Ovary (tissue), 9 donors: ENCODE measurements around the gene IQSEC3. TPM values are rescaled to one million over a fixed set of nuclear protein-coding genes. Genes with fewer than 3 reads are reported as not detected.

ENCODE experiments used
- DNase-seq, 5 donors: peaks; one replicate each; pipeline ENCODE4 v3.0.0-alpha.2; 2019 to 2020
- H3K27ac ChIP-seq, 2 donors: fragments of 200-600 bp; one replicate each; pipeline versions ENCODE4 v1.5.1 to v1.8.0; 2019 to 2022
- H3K27me3 ChIP-seq: fragments of 200-600 bp; one replicate; pipeline ENCODE4 v1.8.0; 2022
- H3K36me3 ChIP-seq: fragments of 200-600 bp; sonication (generic); one replicate; pipeline ENCODE4 v1.5.1; 2019
- H3K4me1 ChIP-seq: one replicate; pipeline ENCODE4 v1.8.1; 2013; ENCODE audit warnings: mild to moderate bottlenecking, moderate library complexity; ENCODE audit not compliant: insufficient read depth
- H3K4me3 ChIP-seq: fragments of 200-600 bp; sonication (generic); one replicate; pipeline ENCODE4 v1.5.1; 2017
- H3K9me3 ChIP-seq, 2 donors: fragments of 200-600 bp in 1 of 2; sonication (generic) in 1 of 2; one replicate each; pipeline versions ENCODE4 v1.5.1 to v1.8.1; 2013 to 2019; ENCODE audit warnings: mild to moderate bottlenecking in 1 of 2, moderate library complexity in 1 of 2
- EP300 ChIP-seq: sonication (generic); formaldehyde crosslinking; IDR thresholded peaks from one replicate; pipeline ENCODE4 v1.6.1; 2017; ENCODE audit warnings: antibody characterized with exemption
- POLR2A ChIP-seq: fragments of 450-650 bp; IDR thresholded peaks from one replicate; pipeline ENCODE4 v1.6.1; 2017; ENCODE audit warnings: antibody characterized with exemption, mild to moderate bottlenecking, moderate library complexity
- WGBS, 3 donors: extraction: QIAGEN DNeasy Blood & Tissue Kit in 1 of 3; methylation state at CpG; one replicate each; pipeline versions ENCODE4 v1.1.5 to v1.1.7; 2013 to 2017; 5-methylcytosine and 5-hydroxymethylcytosine counted together
- intact Hi-C, 4 donors: fragments of 100-400 bp; cut with DNase I; formaldehyde crosslinking; loops; one replicate each; pipeline versions ENCODE4 v1.11.0 to v1.15.1; 2022 to 2023
- polyA plus RNA-seq, 2 donors: library from polyadenylated mRNA; stranded (reverse); fragments of 200-250 nt in 1 of 2; fragments of 350-450 nt in 1 of 2; fragmentation: Illumina TruSeq in 1 of 2; extraction: RNeasy Lipid Tissue Mini Kit (QIAGEN cat#74804) in 1 of 2; gene quantifications; one replicate each; pipeline ENCODE4 v1.2.3, GENCODE V29; 2013 to 2014
- total RNA-seq, 7 donors: library from RNA; depleted of rRNA in 2 of 7; stranded (reverse); fragments of >200 nt in 2 of 7; fragmentation: NEBNext Ultra II Directional in 3 of 7; extraction: Animal tissue kit (Norgen Biotek cat#: 25700) in 3 of 7; gene quantifications; one replicate each; pipeline versions ENCODE4 v1.1.0 to v1.2.4, GENCODE V29; 2016 to 2023
- TF ChIP-seq, protein P1 (sequence below), 3 donors: fragments of 450-650 bp in 2 of 3; fragments of 200-600 bp in 1 of 3; IDR thresholded peaks; one replicate each; pipeline versions ENCODE4 v1.5.1 to v1.8.0; 2016 to 2022; ENCODE audit warnings: antibody characterized with exemption in 3 of 3, mild to moderate bottlenecking in 1 of 3
- donor health status: DM: no; HTN: no; CAD: no; lungs with moderate emphysema.
- donor health status: DM: no; HTN: no; CAD: no.
- donor health status: Bipolar disorder and iron deficiency.
- donor health status: DM: yes; HTN: yes; CAD: no.
- donor health status: DM: no; HTN: no; CAD: no.
- donor health status: DM: yes; HTN: yes; CAD: no.

The IQSEC3 gene
- total and polyA plus RNA-seq, 9 donors, result 0.88 to 10.0 (median 3.0) TPM

DNA sequence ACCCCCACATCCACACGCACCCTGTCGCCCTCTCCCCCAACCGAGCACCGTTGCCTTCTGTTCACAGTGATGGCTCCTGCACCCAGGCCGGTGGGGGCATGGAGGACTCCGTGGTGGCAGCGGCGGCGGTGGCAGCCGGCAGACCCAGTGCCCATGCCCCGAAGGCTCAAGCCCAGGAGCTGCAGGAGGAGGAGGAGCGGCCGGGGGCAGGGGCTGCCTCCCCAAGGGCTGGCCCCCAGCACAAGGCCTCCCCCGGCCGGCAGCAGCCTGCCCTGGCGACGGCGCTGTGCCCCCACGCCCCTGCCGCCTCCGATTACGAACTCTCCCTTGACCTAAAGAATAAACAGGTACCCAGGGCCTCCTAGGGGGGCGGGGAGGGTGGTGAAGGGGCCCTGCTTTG is 59.0 kb downstream of the IQSEC3 start:
- H3K9me3 ChIP-seq, result no peaks in the 10 kb centered on the region
- H3K27me3 ChIP-seq, result no peaks in the 10 kb centered on the region
- H3K4me1 ChIP-seq, result no peaks in the 10 kb centered on the region
- H3K4me3 ChIP-seq, result no peak overlapping the region
- H3K36me3 ChIP-seq, result no peaks in the 10 kb centered on the region
- intact Hi-C loops, result no loop called here
- DNase-seq, result no peak
- no peak overlapping the region for H3K27ac ChIP-seq
- 24 to 38% (median 27%) methylated on average over 16 to 23 of the region's 23 CpGs for WGBS, 3 donors
- no peak for TF ChIP-seq POLR2A
- no peak for TF ChIP-seq EP300

DNA sequence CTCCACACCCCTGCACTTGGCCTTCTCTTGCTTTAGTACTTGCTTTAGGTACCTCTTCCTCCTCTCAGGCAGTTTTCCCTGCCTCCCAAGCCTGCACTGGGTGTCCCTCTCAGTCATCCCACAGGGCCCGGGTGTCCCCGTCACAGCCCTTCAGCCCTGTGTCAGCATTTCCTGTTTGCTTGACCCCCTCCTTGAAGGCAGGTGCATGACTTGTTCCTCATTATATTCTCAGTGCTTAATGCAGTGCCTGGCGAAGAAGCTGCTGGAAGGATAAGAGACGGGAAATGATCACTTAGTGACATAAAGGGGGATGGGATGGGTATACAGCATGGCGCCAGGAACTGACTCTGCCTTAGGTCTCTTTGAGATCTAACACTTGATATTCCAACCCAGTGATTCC is 61.5 kb downstream of the IQSEC3 start:
- DNase-seq, result no peak
- intact Hi-C loops, result no loop called here
- TF ChIP-seq POLR2A, result no peak
- TF ChIP-seq, protein P1, sequence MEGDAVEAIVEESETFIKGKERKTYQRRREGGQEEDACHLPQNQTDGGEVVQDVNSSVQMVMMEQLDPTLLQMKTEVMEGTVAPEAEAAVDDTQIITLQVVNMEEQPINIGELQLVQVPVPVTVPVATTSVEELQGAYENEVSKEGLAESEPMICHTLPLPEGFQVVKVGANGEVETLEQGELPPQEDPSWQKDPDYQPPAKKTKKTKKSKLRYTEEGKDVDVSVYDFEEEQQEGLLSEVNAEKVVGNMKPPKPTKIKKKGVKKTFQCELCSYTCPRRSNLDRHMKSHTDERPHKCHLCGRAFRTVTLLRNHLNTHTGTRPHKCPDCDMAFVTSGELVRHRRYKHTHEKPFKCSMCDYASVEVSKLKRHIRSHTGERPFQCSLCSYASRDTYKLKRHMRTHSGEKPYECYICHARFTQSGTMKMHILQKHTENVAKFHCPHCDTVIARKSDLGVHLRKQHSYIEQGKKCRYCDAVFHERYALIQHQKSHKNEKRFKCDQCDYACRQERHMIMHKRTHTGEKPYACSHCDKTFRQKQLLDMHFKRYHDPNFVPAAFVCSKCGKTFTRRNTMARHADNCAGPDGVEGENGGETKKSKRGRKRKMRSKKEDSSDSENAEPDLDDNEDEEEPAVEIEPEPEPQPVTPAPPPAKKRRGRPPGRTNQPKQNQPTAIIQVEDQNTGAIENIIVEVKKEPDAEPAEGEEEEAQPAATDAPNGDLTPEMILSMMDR (IDR thresholded peaks at IDR 0.05), result no peak
- no peak for TF ChIP-seq EP300
- H3K4me1 ChIP-seq, result no peaks in the 10 kb centered on the region
- no peak overlapping the region for H3K27ac ChIP-seq
- 76 to 86% (median 77%) methylated on average over 5 of the region's 5 CpGs for WGBS, 3 donors
- no peaks in the 10 kb centered on the region for H3K36me3 ChIP-seq
- H3K9me3 ChIP-seq, result no peaks in the 10 kb centered on the region
- H3K27me3 ChIP-seq, result no peaks in the 10 kb centered on the region
- no peak overlapping the region for H3K4me3 ChIP-seq

DNA sequence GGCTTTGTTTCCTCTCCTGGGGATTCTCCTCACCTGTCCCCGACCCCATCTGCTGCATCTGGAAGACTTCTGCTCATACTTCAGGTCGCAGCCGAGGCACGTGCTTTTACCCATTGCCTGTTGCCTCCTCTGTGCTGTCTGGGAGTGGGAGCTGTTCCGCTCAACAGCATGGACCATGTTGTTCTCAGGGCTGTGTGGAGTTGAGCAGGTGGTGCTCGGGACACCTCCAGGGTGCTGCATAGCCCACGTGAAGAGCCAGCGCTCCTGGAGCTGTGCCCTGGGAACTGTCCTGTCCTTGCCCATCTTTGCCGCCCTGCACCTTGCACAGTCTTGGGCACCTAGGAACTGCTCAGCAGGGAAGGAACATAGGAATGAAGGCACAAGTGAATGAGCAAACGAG is 62.4 kb downstream of the IQSEC3 start:
- Histone ChIP-seq H3K9me3 (no peaks in the 10 kb centered on the region), H3K4me3 (no peak overlapping the region), H3K27me3 (no peaks in the 10 kb centered on the region), H3K4me1 (no peaks in the 10 kb centered on the region), H3K36me3 (no peaks in the 10 kb centered on the region), H3K27ac (no peak overlapping the region)
- TF ChIP-seq EP300, result no peak
- TF ChIP-seq, protein P1 (IDR thresholded peaks at IDR 0.05), result no peak
- TF ChIP-seq POLR2A, result no peak
- 67 to 82% (median 79%) methylated on average over 10 of the region's 10 CpGs for WGBS, 3 donors
- no peak for DNase-seq
- intact Hi-C loops, result no loop called here

DNA sequence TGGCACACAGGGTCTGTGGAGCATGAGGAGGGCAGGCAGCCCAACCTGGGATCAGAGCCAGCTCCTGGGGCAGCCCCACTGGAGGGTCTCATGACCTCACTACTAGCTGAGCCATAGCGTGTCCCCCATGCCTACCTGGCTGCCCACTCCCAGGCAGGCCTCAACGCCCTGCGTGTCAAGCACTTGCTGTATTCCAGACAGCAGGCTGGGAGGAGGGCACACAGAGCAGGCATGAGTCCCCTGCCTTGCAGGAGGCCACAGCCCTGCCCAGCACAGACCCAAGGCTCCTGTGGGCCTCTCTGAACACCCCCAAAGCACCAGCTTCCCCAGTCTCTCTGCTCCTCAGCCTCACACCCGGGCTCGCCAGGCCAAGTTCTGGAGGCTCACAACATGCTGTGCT is 64.0 kb downstream of the IQSEC3 start:
- no peak for DNase-seq
- no peaks in the 10 kb centered on the region for H3K4me1 ChIP-seq
- intact Hi-C loops, result no loop called here
- no peaks in the 10 kb centered on the region for H3K27me3 ChIP-seq
- no peak overlapping the region for H3K4me3 ChIP-seq
- H3K36me3 ChIP-seq, result no peaks in the 10 kb centered on the region
- no peaks in the 10 kb centered on the region for H3K9me3 ChIP-seq
- no peak overlapping the region for H3K27ac ChIP-seq
- 88 to 98% (median 96%) methylated on average over 5 of the region's 5 CpGs for WGBS, 3 donors
- TF ChIP-seq EP300, result no peak
- TF ChIP-seq, protein P1 (IDR thresholded peaks at IDR 0.05), result no peak
- no peak for TF ChIP-seq POLR2A

DNA sequence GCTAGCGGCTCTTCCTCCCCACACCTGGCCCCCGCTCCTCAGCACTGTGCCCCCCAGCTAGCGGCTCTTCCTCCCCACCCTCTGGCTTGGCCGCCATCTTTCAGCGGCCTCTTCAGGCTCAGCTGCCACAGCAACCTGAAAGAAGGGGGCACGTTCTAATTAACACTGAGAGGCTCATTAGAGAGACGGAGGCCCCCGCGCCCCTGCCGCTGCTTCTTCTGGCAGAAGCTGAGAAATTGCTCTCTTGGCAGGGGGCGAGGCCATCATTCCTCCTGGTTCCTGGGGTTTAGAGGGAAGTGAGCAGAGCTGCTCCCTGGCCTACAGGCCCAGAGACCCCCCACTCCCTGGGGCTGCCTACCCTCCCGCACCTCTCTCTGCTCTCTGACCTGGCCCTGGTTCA is 64.4 kb downstream of the IQSEC3 start:
- Histone ChIP-seq H3K9me3 (no peaks in the 10 kb centered on the region), H3K36me3 (no peaks in the 10 kb centered on the region), H3K4me1 (no peaks in the 10 kb centered on the region), H3K4me3 (no peak overlapping the region), H3K27ac (no peak overlapping the region), H3K27me3 (no peaks in the 10 kb centered on the region)
- TF ChIP-seq, protein P1 (IDR thresholded peaks at IDR 0.05), result no peak
- TF ChIP-seq POLR2A (no peak), EP300 (no peak)
- WGBS, 3 donors, result 89 to 94% (median 90%) methylated on average over 12 of the region's 12 CpGs
- intact Hi-C loops, result no loop called here
- no peak for DNase-seq
